NCI-H2227 (cell line): ENCODE data around the gene BBS9.

Experiments used
- DNase-seq: peaks from one replicate; lab custom pipeline; 2025; ENCODE audit not compliant: unreplicated experiment; lab: John Stamatoyannopoulos, UW

BBS9 gene

DNA sequence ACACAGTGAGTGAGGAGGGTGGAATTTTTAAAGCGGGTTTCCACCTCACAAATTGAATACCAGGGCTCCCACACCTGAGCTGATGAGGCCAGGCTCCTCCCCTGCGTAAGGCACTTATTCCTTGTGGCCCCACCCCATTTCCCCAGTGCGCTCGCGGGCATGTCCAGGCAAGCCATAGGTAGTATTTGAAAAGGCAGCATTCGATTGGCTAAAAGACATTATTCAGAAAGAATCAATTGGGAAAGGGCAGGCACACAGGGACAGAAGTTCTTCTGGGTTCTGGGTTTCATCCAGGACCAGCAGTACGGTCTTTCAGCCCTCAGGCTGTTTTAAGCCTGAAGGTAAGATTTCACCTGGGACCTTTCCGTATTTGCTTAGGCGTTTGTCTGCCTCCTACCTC is 222.3 kb downstream of the BBS9 start:
- no peak for DNase-seq

DNA sequence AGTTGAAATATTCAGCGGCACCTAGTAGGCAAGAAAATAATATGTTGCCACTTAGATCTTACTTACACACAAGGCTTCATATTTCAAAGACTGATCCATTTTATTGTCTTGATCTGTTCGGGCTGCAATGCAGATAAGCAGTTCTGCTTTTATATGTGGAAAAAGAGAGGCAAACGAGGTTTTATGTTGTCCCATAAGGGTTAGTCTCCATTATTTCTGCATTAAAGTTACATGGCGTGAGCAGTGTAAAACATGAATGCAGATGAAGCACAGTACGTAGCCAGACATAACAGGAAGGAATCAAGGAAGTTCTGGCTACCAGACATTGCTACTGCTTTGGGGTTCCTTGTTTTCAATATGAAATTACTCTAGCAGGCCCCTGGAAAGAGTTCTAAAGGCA is 224.8 kb downstream of the BBS9 start:
- DNase-seq = no peak

DNA sequence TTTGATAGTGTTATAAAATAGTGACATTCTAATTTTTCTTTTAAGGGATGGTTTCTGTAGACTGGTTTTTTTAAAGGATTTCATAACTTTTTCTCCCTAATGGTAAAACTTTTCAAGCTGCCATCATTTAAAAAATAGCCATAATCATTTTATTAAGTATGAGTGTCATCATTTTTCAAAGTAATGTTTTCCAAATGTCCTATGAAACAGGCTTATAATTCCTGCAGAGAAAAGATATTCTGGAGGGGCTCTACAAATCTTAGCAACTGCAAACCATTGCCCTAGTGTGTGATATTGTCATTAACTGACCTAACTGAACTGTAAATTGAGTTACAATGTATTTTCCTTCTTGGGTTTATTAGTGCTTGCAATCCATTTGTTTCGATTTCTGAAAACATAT is 226.0 kb downstream of the BBS9 start:
- DNase-seq = no peak

DNA sequence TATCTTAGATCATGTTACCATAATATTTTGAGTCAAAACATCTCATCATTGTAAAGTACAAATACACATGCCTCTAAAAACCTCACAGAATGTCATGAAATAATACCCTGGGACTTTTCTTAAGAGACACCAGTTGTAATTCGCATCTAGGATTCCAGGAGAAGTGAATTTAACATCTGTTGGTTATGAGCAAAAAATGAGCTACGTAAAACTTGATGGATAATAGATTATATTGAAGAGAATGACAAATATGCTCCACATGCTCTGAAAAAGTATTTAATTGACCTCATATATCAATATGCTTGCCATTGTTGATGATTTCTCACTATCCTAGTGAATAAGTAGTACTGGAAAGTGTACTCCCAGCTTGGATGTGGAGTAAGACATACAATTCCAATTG is 227.0 kb downstream of the BBS9 start:
- no peak for DNase-seq

DNA sequence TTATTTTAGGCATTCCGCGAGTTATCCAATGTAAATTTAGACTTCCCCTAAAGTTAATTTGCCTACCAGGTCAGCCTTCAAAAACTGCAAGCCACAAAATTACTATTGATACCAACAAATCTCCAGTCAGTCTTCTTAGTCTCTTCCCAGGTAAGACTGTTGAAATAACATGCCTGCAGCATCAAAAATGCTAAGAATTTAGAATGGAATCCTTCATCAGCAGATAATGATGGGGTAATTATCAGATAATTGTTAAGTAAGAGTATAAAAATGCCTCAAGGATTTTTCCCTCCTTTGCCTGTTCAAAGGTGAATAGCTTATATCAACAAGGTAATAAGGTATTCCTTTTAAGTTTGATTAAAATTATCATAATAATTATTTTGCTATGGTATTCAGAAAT is 228.5 kb downstream of the BBS9 start:
- DNase-seq = no peak

DNA sequence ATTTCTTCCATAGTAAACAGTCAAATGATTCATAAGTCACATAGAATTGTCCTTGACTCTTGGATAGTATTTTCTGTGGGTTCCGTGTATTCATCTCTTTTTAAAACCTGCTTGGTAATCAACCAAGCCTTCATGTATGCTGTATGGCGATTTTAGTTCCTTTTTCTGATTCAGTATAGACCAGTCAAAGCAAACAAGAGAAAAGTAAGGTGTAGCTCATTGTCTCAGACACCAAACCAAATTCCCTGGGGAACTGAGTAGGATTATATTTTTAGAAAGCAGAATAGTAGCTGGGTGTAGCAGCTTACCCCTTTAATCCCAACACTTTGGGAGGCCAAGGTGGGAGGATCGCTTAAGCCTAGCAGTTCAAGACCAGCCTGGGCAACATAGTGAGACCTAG is 240.5 kb downstream of the BBS9 start:
- no peak for DNase-seq

DNA sequence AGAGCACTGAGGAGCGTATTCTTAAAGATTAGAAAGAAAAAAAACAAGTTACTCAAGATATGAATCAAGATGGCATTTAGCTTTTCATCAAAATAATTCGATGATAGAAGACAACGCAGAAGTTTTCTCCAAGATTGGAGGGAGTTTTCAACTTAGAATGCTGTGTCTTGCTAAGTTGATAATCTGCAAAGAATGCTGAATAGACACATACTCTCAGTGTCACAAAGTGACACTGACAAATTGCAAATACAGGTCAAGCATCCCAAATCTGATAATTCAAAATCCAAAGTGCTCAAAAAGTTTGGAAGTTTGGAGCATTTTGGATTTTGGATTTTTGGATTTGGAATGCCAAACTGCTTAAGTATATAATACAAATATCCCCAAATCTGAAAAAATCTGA is 243.8 kb downstream of the BBS9 start:
- no peak for DNase-seq

DNA sequence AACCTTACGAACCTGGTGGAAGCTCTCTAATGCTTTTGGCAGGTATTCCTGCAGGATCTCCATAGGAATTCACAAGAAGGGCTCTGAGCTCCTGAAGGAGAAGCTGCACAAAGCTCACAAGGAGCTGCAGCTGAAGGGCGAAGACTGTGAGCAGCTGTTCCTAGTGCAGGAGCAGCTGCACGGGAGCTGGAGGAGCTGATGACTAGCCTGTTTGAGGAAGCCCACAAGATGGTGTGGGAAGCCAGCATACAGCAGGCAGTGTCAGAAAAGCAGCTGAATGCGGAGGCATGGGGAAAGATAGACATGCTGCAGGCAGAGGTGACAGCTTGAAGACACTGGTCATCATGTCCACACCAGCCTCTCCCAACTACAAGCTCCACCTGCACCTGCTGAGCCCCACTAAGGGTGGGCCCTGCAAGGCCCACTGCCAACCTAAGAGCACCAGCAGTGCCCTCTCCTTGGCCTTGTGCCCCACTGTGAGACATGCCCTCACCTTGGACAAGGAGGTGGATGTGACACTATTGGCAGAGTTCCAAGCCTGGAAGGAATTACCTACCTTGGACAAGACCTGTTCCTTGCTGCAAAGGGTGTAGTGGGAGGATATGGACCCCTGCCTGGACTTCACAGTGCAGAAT is 250.6 kb downstream of the BBS9 start:
- DNase-seq = no peak

DNA sequence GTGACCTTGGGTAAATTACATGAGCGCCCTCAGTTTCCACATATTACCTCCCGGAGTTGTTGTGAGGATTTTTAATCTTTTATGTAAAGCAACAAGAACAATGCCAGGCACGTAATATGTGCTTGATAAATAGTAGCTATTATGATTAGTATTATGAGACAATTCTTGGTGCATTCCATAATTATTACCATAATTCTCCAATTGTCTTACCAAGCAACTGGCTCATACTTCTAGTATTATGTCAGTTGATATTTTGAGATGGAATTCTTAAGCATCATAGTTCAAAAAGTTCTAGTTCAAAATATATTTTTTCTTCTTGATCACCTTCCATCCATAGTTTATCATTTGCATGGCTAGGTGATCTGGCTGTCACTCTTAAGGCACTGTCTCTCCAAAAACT is 259.0 kb downstream of the BBS9 start:
- DNase-seq = no peak

DNA sequence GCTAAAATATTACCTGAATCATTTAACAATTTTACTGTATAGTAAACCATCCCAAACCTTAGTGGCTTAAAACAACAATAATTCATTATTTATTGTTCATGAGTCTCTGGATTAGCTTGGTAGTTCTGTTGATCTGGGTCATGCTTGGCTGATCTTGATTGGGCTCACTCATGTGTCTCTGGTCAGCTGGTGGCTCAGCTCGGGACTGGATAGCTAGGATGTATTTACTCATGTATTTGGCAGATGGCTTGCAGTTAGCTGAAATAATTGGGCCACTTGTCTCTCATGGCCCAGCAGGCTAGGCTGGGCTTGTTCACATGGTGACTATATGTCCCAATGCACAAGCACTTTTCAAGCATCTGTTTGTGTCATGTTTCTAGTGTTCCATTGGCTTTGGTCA is 262.8 kb downstream of the BBS9 start:
- no peak for DNase-seq

DNA sequence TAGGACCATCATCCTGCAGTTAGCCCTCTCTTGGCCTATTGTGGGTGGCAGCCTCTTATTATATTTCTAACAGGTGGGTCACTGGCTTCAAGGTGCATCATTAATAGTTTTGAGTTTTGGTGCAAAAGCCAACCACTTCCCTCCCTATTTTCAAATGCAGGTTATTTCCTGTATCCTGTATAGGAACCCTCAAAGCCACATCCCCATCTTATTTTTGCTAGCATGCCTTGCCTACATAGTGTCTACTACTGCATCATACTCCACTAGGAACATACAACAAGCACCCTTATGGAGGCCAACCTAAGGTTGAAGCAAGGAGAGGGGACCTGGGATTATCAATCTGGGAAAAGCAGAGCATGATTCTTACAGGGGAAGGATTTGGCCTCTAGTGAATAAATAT is 264.4 kb downstream of the BBS9 start:
- DNase-seq = no peak

DNA sequence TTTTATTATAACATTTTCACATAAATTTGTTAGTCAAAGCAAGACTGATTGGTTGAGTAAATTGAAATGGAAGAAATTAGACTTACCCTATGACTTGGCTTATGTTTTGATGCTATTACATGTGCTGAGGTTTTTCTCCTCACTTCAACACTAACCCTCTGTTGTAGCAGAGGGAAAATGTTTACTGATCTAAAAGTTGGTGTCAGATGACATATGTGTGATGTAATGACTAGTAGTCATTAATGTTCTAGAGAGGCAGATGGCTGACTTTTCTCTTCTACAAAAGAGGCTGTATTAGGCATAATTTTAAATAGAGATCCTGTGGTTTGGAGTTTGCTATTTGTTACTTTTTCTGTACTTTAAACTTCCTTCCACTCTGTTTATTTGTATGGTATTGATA is 266.0 kb downstream of the BBS9 start:
- DNase-seq = no peak

DNA sequence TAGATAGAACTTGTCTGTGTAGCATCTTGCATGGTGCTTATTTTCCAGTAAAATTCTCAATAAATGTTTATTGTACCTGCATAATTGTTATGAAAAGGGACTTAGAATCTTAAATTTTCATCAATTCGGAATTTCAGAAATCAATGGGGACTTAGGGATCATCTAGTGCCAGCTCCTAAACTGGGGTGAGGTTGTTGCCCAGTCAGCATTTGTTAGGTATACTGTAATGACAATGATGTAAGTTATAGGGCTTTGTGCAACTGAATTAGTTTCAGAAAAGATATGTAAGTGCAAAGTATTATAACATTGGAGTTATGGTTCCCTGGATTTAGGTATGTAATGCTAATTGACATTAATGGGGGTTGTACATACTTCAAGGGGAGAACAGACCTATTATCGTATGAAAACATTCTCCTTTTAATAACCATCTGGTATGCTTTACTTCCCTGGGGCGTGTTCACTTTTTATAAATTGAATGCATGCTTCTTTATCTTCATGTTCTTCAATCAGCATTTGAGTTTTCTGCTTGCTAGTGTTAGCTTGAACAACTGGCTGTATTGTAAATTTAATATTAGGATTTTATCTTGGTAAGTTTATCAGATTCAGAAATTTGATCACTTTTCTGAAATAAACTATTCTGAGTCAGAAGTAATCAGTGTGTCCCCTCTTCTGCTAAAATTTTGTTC is 270.3 kb downstream of the BBS9 start:
- DNase-seq = no peak

DNA sequence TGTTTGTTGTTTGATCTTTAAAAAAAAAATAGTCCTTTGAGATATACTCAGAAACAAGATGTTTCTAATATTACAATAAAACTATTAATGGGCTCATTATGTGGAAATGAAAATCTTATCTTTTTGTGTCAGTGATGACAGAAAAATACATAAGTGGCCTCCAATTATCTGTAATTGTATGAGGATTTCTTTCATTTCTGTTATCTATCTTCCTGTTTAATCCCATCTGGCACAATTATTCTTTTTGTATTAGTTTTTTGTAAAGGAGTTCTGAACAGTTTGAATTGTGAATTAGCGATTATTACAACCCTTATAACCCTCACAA is 270.8 kb downstream of the BBS9 start:
- no peak for DNase-seq

DNA sequence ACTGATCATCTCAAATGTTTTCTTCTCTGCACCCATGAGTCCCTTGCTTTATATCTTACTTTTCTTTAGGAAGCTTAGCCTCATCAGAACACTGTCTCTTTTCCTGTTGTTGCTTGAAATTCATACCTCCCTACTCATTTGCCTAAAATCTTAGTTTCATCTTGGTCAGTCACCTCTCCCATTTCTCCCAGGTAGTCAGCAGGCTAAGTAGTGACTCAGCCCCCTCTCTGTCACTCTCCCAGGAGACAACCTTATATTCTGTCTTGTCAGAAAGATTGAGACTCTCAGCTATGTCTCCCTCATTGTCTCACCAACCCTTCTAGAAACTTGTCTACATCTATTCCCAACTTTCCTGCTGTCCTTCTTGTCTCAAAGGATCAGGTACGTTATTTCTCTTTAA is 280.9 kb downstream of the BBS9 start:
- DNase-seq = no peak

DNA sequence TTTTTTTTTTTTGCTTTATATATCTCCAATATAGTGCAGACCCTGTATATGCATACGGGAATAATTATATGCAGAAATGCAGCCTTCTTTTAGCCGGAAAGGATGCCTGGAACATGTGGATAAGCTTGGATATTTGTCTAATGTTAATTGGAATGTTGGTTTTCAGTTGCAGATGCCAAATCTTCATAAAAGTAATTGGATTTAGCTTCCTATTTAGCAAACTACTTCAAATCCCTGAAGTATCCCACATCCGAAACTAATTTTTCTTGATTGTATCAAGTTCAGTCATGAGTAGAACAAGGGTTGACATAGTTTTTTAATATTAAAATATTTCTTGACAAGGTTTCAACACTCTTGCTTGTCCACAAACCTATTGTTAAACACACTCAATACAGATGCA is 281.7 kb downstream of the BBS9 start:
- DNase-seq = no peak

DNA sequence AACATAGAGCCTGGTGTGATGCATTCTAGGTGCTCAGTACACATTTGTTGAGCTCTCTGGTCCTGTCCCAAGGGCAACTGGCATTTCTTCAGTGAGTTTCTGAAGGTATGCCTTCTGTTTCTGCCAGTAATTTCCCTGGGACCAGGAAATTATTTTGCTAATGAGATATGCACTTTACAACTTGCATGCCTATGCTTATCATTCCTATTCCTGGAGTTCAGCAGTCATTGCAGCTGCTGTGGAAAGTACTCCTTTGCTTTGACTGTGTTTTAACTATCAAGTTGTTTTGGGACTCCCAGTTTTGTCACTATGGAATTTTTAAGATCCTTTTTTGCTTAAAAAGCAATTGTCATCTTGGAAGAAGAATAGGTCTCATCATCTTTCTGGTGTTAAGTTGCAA is 283.0 kb downstream of the BBS9 start:
- no peak for DNase-seq

DNA sequence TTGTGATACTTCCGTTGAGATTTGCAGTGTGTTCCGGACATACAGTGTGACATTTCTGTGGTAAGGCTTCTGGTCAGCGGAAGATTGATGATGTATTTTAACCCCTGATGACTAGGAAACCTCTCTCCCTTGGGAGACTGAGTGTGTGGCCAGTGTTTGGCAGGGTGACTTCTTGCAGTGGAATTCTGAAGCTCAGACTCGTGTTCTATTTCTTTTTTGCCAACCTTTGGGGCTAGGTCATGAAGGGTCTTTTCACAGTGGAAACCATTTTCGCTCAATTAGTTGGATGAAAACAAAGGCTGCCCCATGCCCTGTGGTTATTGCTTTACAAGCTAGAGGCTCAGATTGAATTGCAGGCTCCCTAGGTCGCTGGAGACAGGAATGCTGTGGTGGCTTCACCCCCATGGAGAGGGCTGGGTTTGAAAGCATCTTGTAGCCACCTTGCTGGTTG is 288.9 kb downstream of the BBS9 start:
- DNase-seq = no peak

DNA sequence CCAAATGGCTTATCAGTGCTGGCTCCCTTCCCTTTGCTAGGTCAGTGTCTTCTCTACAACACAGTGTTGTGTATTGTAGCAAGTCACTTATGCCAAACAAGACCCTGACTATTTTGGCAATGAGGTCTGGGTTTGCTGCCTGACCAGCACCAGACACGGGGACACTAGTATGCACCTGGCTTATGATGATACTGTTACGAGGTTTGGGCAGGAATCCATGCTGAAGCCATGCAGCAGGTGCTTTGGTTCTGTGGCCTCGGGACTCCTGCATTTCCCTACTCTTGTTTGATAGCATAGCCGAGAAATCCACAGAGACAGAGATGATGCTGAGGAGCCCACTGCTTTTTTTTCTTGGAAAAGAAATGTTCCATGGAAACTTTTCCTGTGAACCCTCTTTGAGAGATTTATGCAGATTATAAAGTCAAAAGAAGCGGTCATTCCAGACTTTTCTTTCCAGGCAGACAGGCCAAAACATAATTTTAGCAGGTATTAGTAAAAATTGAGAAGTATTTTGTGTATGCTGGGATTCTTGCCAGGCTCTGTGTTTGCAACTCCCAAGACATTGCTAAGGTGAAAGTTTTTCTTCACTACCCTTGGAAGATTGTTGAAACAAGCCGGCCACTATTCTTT is 291.1 kb downstream of the BBS9 start:
- no peak for DNase-seq

DNA sequence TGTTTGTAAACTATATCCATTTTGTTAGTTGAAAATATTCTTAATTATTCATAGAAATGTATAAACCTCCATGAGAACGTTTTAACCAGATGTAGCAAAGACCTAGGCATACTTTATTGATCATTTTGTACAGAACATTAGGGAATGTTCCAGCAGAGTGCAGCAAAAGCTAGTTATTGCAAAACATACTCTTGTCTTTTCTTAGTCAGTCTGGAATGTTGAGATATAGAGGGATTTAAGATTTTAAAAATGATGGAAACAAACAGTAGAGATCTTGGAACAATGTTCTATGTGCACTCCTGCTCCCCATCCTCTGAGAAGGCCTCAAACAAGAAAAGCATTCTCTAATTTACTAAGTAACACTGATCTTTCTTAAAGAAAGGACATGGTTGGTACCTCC is 292.1 kb downstream of the BBS9 start:
- DNase-seq = no peak

DNA sequence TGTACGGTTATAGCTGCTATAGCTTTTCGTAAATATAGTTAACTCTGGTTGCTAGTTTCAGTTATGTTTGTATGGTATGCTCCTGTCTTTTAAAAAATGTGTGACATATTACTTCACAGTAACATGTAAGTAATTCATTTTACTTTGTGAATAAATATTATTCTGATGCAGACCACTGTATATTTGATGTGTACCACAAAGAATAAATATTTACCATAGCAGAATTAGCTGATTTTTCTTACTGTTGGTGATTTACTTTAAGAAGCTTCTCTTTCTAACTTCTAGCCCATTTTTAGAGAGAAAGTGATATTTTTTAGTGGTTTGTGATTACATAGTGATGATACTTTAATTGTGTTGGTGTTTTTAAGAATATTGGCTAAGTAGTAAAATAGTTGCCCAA is 292.8 kb downstream of the BBS9 start:
- DNase-seq = no peak

DNA sequence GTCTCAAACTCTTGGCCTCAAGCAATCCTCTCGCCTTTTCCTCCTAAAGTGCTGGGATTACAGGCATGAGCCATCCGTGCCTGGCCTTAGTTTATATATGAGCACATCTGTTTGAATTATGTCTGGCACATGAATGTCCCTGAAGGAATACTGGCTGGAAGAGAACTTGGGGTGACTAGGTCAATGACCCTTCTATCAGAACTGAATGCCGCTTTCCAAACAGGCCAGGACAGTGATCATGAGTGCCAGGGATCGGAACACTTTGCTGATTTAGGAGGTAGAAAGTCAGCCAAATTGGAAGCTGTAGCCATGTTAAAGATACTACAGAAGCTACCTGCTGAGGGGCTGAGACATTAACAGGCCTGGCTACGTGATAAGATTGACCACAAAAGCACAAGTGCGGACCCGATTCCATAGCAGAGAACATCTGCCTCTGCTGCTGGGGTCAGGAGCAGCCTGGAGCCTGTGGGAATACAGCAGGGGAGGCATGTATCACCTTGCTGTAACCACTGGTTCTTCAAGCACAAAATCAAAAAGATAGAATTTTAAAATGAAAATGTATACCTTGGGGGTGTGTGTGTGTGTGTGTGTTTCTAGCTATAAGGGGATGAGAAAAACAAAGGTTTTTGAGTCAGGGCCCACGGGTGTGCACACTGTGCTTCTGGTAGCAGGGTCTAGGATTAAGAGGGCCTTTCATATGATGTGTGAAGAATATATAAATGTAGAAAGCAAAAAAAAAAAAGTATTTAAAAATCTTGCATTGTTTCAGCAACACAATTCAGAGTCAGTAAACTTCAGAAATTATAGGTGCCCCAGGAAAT is 293.7 kb downstream of the BBS9 start:
- DNase-seq = no peak
